ENCODE results near the gene ORAI3. TPM values are rescaled to one million over a fixed set of nuclear protein-coding genes. Genes with fewer than 3 reads are reported as not detected.

ORAI3 gene
- total RNA-seq, 1 donor, result 43.6 TPM

DNA sequence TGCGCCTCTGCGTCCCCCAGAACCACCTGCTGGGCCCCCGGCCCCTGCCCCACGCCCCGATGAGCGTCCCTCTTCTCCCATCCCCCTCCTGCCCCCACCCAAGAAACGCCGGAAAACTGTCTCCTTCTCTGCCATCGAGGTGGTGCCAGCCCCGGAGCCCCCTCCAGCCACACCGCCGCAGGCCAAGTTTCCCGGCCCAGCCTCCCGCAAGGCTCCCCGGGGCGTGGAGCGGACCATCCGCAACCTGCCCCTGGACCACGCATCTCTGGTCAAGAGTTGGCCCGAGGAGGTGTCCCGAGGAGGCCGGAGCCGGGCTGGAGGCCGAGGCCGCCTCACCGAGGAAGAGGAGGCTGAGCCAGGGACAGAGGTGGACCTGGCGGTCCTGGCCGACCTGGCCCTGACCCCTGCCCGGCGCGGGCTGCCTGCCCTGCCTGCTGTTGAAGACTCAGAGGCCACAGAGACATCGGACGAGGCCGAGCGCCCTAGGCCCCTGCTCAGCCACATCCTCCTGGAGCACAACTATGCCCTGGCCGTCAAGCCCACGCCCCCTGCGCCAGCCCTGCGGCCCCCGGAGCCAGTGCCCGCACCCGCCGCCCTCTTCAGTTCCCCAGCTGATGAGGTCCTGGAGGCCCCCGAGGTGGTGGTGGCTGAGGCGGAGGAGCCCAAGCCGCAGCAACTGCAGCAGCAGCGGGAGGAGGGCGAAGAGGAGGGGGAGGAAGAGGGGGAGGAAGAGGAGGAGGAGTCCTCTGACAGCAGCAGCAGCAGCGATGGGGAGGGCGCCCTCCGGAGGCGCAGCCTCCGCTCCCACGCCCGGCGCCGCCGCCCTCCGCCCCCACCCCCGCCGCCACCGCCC is 30.5 kb downstream of the ORAI3 start:
- no peak for DNase-seq (ENCODE audit: low read depth)
- no peak for TF ChIP-seq CTCF (IDR thresholded peaks at IDR 0.05; ENCODE audit: insufficient read depth, low read depth, low read length)
- H3K4me3 ChIP-seq (ENCODE audit: low read depth, low read length), result no peak overlapping the region

- DNase-seq (ENCODE audit: low read depth), result no peak
- no peak for TF ChIP-seq CTCF (IDR thresholded peaks at IDR 0.05; ENCODE audit: insufficient read depth, low read depth, low read length)
- H3K4me3 ChIP-seq (ENCODE audit: low read depth, low read length), result no peak overlapping the region
These were observed 31.1 kb downstream of the ORAI3 start for GRCh38 chr16:30980023-30980371.

DNA sequence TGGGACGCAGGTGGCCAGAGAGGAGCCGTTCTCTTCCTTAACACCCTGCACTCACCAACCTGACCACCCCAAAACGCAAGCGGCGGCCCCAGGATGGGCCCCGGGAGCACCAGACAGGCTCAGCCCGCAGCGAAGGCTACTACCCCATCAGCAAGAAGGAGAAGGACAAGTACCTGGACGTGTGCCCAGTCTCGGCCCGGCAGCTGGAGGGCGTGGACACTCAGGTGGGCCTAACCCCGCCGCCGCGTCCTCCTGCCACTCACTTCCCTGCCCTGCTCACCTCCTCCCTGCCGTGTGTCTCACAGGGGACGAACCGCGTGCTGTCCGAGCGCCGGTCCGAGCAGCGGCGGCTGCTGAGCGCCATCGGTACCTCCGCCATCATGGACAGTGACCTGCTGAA is 31.6 kb downstream of the ORAI3 start:
- no peak overlapping the region for H3K4me3 ChIP-seq (ENCODE audit: low read depth, low read length)
- no peak for DNase-seq (ENCODE audit: low read depth)
- no peak for TF ChIP-seq CTCF (IDR thresholded peaks at IDR 0.05; ENCODE audit: insufficient read depth, low read depth, low read length)

GRCh38 chr16:30980959-30981358 is 32.1 kb downstream of the ORAI3 start:
- no peak for DNase-seq (ENCODE audit: low read depth)
- H3K4me3 ChIP-seq (ENCODE audit: low read depth, low read length), result no peak overlapping the region
- no peak for TF ChIP-seq CTCF (IDR thresholded peaks at IDR 0.05; ENCODE audit: insufficient read depth, low read depth, low read length)

- DNase-seq (ENCODE audit: low read depth), result no peak
- H3K4me3 ChIP-seq (ENCODE audit: low read depth, low read length), result no peak overlapping the region
- TF ChIP-seq CTCF (IDR thresholded peaks at IDR 0.05; ENCODE audit: insufficient read depth, low read depth, low read length), result no peak
These were observed 33.9 kb downstream of the ORAI3 start for GRCh38 chr16:30982548-30983288.

DNA sequence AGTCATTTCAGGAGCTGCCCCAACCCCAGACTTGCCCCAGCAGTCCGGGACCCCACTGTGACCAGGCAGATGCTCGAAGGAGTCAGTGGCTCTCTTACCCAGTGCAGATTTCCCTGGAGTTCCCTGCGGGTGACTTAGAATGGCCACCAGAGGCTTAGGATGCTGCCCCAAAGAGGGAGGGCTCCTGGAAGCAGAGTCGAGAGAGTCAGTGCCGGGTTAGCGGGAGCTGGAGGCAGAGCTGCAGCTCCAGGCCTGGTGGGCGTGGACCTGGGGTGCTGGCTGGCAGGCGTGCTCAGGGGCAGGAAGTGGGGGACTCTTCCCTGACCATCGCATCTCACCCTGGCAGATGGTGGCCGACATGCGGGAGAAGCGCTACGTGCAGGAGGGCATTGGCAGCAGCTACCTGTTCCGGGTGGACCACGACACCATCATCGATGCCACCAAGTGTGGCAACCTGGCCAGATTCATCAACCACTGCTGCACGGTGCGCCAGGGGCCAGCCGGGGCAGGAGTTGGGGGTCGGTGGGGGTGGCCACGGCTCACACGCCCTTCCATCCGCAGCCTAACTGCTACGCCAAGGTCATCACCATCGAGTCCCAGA is 34.5 kb downstream of the ORAI3 start:
- no peak for DNase-seq (ENCODE audit: low read depth)
- H3K4me3 ChIP-seq (ENCODE audit: low read depth, low read length), result no peak overlapping the region

More for the DNA sequence above, 34.5 kb downstream of the ORAI3 start:
- no peak for TF ChIP-seq CTCF (IDR thresholded peaks at IDR 0.05; ENCODE audit: insufficient read depth, low read depth, low read length)

Data from fibroblast of villous mesenchyme (primary cell).